Skin epidermis (tissue), 12 donors: ENCODE data around the gene CSF1.

Experiments
- H3K27ac ChIP-seq, 21 experiments: fragments of 200-600 bp; sonication (generic) in 11 of 21; one replicate each; pipeline ENCODE4 v1.5.0; 2020; ENCODE audit warnings: mild to moderate bottlenecking in 3 of 21, inconsistent platforms in 2 of 21, moderate library complexity in 2 of 21
- H3K4me3 ChIP-seq, 7 experiments: fragments of 200-600 bp; sonication (generic) in 2 of 7; one replicate each; pipeline ENCODE4 v1.5.0; 2020; ENCODE audit warnings: inconsistent platforms in 2 of 7, mild to moderate bottlenecking in 2 of 7, moderate library complexity in 1 of 7

Gene CSF1

DNA sequence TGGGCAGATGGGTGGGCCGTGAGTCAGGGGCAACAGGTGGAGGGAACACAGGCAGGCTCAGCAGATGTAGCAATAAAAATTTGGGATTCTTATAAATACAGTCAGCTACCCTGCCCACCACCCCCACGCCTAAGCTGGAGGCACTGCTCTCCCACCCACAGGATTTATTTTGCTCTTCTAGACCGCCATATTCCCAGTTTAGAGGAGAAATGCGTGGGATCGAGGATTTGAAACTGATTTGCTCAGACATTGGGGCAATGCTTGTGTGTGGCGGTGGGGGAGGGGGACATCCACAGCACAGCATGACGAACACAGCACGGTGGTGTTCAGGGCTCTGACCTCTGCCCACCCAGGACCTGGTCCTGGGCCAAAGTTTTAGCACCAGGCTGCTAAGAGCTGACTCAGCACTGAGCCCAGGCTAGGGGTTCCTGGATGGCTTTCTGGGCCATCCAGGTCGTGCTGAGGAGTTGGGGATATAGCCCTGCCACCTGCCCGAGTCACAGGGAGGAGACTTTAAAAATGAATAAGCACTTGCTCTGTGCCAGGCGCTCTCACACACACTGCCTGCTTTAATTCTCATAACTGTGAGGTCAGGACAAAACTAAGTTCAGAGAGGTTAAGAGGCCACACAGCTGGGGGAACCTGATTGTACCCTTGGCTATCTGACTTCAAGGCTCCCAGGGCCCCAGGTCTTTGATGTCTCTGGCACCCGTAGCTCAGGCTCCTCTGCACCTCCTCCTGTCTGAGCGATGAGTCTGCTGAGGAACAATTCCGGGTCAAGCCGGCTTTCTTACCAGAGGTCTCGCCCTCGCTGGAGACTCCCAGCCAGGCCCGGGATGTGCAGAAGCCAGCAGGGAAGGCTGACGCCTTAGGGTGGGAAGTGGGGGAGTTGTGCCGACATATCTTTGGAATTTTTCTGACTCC lies 29.4 kb upstream of the CSF1 start:
- Histone ChIP-seq H3K27ac (no peak overlapping the region), H3K4me3 (no peak overlapping the region)

GRCh38 chr1:109881906-109882287 lies 28.8 kb upstream of the CSF1 start:
- Histone ChIP-seq H3K4me3 (no peak overlapping the region), H3K27ac (no peak overlapping the region)

- Histone ChIP-seq H3K27ac (peak overlapping the region in 5 of 21 experiments; percentile 1 to 67 (median 33)), H3K4me3 (no peak overlapping the region)
Observed at GRCh38 chr1:109882288-109883245, 28.1 kb upstream of the CSF1 start.

DNA sequence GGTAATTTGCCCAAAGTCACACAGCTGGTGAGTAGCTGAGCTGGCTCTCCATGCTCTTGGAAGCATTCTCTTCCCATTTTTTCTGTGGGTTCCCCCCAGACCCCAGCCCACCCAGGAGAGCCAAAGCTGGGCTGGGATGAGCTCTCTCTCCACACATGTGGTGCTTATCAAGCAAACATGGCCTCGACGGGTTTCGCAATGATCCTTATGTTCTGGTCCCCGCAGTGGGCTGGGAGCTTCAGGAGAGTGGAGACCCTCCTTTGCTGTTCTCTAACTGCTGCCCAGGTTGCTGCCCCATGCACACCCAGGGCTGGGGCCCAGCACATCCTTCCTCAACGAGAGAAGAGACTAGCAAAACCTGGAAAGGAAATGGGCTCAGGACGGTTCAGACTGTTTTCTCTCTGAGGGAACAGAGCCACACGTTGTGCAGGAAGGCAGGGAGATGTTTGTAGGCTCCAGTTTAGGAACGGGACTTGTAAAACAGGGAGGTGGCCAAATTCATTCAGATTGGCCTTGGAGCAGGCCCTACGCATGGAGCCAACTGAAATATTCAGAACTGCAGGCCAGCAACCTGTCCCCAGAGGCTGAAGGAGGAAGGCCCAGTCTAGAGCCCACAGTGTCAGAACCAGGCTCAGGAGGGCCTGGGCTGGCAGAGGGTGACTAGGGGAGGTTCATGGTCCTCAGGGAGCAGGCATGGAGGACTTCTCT lies 27.2 kb upstream of the CSF1 start:
- peak overlapping the region in 6 of 21 experiments; percentile 1 to 67 (median 41) for H3K27ac ChIP-seq
- H3K4me3 ChIP-seq = no peak overlapping the region

GRCh38 chr1:109884242-109884891 lies 26.3 kb upstream of the CSF1 start:
- Histone ChIP-seq H3K4me3 (no peak overlapping the region), H3K27ac (peak overlapping the region in 4 of 21 experiments; percentile 40 to 67 (median 52))

DNA sequence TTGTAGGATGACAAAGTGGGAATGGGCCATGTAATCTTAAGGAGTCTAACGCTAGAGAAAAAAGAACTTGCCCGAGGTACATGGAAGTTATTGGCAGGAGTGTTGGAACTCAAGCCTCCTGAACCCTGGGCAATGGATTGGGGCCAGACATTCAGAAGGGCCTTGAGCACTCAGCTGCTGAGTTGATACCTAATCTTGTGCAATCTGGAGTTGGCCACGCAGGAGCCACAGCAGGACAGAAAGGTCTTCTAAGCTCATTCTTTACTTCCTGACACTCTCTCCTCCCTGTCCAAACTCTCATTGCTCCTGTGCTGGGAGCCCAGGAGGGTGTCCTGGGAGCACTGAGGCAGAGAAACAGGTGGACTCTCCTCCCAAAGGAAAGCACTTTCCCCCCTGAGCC lies 25.1 kb upstream of the CSF1 start:
- H3K27ac ChIP-seq = peak overlapping the region in 1 of 21 experiments; percentile 9

DNA sequence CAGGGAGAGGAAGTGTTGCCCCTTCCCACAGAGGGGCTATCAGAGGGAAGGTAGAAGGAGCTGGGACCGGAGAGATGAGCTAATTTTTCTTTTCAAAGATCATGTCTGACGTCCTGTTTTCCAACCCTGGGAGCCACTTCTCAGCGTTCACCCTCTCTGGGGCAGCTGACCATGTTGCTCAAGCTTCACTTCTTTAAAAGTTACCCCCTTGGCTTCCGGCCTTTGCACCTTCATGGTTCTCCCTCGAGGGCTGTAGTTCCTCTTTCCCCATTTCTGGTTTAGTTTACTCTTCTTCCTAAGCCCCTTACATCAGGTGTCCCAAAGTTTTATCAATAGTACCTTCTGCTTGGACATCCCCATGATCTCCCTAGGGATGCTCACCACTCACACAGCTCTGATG lies 23.8 kb upstream of the CSF1 start:
- H3K27ac ChIP-seq = peak overlapping the region in 1 of 21 experiments; percentile 29

More for the DNA sequence above, 25.1 kb upstream of the CSF1 start:
- no peak overlapping the region for H3K4me3 ChIP-seq

DNA sequence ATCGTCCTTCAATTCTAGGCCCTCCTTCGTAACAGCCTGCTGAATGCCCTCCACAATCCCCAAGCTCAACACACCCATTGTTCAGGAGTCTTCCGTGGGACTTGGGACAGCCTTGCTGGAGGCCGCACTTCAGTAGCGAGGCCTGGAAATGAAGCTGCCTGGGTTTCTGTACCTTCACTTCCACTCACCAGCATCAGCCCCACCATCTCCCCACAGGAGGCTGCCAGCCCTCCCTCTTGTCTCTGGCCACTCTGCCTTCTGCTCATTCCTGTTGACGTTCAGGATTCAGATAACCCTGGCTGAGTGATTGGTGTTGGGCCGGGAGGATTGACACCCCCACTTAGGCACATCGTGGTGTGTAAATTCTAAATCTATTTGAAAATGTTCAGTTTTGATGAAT lies 23.4 kb upstream of the CSF1 start:
- H3K27ac ChIP-seq = peak overlapping the region in 1 of 21 experiments; percentile 29
- H3K4me3 ChIP-seq = no peak overlapping the region

More for the DNA sequence above, 23.8 kb upstream of the CSF1 start:
- H3K4me3 ChIP-seq = no peak overlapping the region

DNA sequence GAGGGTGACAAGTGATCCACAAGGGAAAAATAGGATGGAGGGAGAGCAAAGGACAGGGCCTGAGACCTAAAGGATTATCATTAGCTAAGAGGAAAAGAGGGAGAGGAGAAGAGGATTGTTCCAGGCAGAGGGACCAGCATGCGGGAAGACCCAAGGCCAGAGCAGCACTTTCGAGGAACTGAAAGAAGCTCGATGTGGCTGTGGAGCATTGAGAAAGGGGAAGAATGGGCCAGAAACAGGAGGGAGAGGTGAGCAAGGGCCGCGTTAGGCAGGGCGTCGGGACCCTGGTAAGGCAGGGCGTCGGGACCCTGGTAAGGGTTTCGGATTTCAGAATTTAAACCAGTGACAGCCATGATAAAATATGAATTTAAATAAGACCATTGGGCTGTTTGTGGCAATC lies 22.8 kb upstream of the CSF1 start:
- H3K27ac ChIP-seq = no peak overlapping the region

GRCh38 chr1:109889094-109889493 lies 21.6 kb upstream of the CSF1 start:
- Histone ChIP-seq H3K4me3 (no peak overlapping the region), H3K27ac (no peak overlapping the region)

More for the DNA sequence above, 22.8 kb upstream of the CSF1 start:
- no peak overlapping the region for H3K4me3 ChIP-seq

- Histone ChIP-seq H3K4me3 (no peak overlapping the region), H3K27ac (peak overlapping the region in 6 of 21 experiments; percentile 7 to 68 (median 29))
Observed at GRCh38 chr1:109890115-109890953, 20.3 kb upstream of the CSF1 start.

GRCh38 chr1:109891930-109892329 lies 18.7 kb upstream of the CSF1 start:
- peak overlapping the region in 11 of 21 experiments; percentile 16 to 68 (median 42) for H3K27ac ChIP-seq
- H3K4me3 ChIP-seq = no peak overlapping the region

- peak overlapping the region in 13 of 21 experiments; percentile 4 to 68 (median 37) for H3K27ac ChIP-seq
- H3K4me3 ChIP-seq = no peak overlapping the region
Observed at GRCh38 chr1:109892561-109893368, 17.9 kb upstream of the CSF1 start.

DNA sequence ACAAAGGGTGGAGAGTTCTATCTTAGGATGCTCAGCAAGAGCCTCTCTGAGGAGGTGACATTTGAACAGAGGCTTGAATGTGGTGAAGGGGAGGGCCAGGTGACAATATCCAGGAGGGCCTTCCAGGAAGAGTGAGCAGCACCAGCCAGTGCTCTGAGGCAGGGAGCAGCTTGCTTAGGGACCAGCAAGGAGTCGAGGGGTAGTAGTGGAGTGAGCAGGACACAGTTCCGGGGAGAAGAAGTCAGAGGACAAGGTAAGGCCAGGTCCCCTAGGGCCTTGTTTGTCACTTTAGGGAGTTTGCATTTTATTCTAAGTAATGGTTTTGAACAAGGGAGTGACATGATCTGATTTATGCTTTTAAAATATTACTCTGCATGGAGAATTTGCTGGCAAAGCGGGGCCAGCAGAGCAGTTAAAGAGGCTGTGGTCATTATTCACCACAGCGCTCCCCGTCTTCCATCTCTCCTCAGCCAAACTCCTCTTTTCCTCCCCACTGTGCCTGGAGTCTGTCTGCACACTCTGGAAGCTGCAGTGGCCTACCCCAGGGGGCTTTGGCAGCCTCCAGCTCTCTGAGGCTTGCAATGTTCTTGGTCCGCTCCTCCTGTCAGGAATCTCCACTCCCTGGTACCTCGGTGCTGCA lies 17.0 kb upstream of the CSF1 start:
- Histone ChIP-seq H3K27ac (peak overlapping the region in 2 of 21 experiments; percentile 46 to 68), H3K4me3 (no peak overlapping the region)

DNA sequence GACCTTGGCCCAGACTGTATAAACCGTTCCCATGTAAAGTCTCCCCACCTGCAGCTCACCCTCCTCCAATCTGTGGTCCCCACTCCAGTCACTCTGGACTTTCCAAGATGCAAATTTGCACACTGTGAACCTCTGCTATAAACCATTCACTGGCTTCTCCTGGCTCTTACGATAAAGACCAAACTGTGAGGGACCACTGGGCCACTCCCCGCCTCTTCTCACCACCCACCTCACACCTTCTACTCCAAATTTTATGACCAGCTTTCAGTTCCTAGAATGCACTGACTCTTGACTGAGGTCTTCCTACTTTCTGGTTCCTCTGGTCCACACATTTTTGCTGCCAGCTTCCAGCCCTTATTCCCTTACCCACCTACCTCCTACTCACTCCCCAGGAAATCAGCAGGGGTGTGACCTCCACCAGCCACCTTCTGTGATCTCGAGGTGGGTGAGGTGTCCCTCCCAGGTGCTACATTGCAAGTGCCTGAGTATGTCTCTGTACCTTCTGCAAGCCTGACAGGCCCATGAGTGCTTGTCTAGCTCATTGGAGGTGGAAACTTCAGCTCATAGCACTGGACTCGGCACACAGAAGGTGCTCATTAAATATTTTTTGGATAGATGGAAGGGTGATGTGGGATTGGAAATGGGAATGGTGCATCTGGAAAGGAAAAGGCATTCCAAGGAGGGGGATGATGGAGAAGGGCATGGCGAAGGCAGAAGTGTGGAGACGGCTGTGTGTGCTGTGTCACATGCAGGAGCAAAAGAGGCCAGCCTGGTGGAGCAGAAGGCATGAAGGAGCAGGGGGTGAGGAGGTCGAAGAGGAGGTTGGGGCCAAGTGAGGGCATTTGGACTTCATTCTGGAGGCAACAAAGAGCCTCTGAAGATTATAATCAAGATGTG lies 15.6 kb upstream of the CSF1 start:
- H3K4me3 ChIP-seq = no peak overlapping the region
- peak overlapping the region in 2 of 21 experiments; percentile 18 to 32 for H3K27ac ChIP-seq
